ENCODE results near the gene PCDHGB5.
"Not testable (repeated sequence)": the region's sequence is repeated elsewhere in the genome, so short reads cannot be mapped to it uniquely, and the experiment has no call there.

The PCDHGB5 gene

GRCh38 chr5:141397756-141398551 lies at the start of gene PCDHGB5:
TSS of gene PCDHGB5 (plus strand) at chr5:141397947. CDS start at chr5:141398128, 181 bp downstream.
- in situ Hi-C loops (cut with MboI; ENCODE audit: low pct_unique_long_range_greater_than_20kb, low sequenced_read_pairs, unreplicated experiment); DNase-seq (ENCODE audit: low spot score): not testable (repeated sequence)
- peak; percentile 59 for TF ChIP-seq CTCF (IDR thresholded peaks at IDR 0.05; ENCODE audit: extremely low read depth, insufficient read depth, missing control alignments)

- peak; percentile 77 for DNase-seq (ENCODE audit: low spot score)
Observed at GRCh38 chr5:141349917-141350619, 47.7 kb upstream of the PCDHGB5 start, which contains the start of gene PCDHGB1. TSS of gene PCDHGB1 (plus strand) at chr5:141350099. CDS start at chr5:141350261, 162 bp downstream.

GRCh38 chr5:141351591-141351990 lies 46.2 kb upstream of the PCDHGB5 start:
- no peak for DNase-seq (ENCODE audit: low spot score)
- no peak for TF ChIP-seq CTCF (IDR thresholded peaks at IDR 0.05; ENCODE audit: extremely low read depth, insufficient read depth, missing control alignments)
- in situ Hi-C loops (cut with MboI; ENCODE audit: low pct_unique_long_range_greater_than_20kb, low sequenced_read_pairs, unreplicated experiment) = no loop called here

More at GRCh38 chr5:141349917-141350619, 47.7 kb upstream of the PCDHGB5 start, which contains the start of gene PCDHGB1:
- in situ Hi-C loops (cut with MboI; ENCODE audit: low pct_unique_long_range_greater_than_20kb, low sequenced_read_pairs, unreplicated experiment) = no loop called here
- TF ChIP-seq CTCF (IDR thresholded peaks at IDR 0.05; ENCODE audit: extremely low read depth, insufficient read depth, missing control alignments) = peak; percentile 61

GRCh38 chr5:141354900-141355469 lies 42.8 kb upstream of the PCDHGB5 start, which contains the start of gene PCDHGA4:
TSS of gene PCDHGA4 (plus strand) at chr5:141355021. CDS start at chr5:141355108, 87 bp downstream.
- peak; percentile 22 for TF ChIP-seq CTCF (IDR thresholded peaks at IDR 0.05; ENCODE audit: extremely low read depth, insufficient read depth, missing control alignments)
- in situ Hi-C loops (cut with MboI; ENCODE audit: low pct_unique_long_range_greater_than_20kb, low sequenced_read_pairs, unreplicated experiment) = no loop called here
- DNase-seq (ENCODE audit: low spot score) = no peak

- no peak for DNase-seq (ENCODE audit: low spot score)
- no peak for TF ChIP-seq CTCF (IDR thresholded peaks at IDR 0.05; ENCODE audit: extremely low read depth, insufficient read depth, missing control alignments)
- in situ Hi-C loops (cut with MboI; ENCODE audit: low pct_unique_long_range_greater_than_20kb, low sequenced_read_pairs, unreplicated experiment) = no loop called here
Observed at GRCh38 chr5:141355641-141356040, 42.1 kb upstream of the PCDHGB5 start.

- DNase-seq (ENCODE audit: low spot score) = no peak
- TF ChIP-seq CTCF (IDR thresholded peaks at IDR 0.05; ENCODE audit: extremely low read depth, insufficient read depth, missing control alignments) = no peak
- in situ Hi-C loops (cut with MboI; ENCODE audit: low pct_unique_long_range_greater_than_20kb, low sequenced_read_pairs, unreplicated experiment) = no loop called here
Observed at GRCh38 chr5:141356133-141356532, 41.6 kb upstream of the PCDHGB5 start.

Data from GM13977 (cell line).